IMR-90 (cell line): ENCODE results near the gene CBFA2T3.

Experiments used
- BHLHE40 ChIP-seq: fragments of 150-350 bp; IDR thresholded peaks from 2 replicates; pipeline ENCODE4 v1.6.1; 2016; ENCODE audit warnings: mild to moderate bottlenecking, low read depth, low read length
- CEBPB ChIP-seq: IDR thresholded peaks from 2 replicates; pipeline ENCODE4 v1.6.1; 2012; ENCODE audit warnings: low read depth, low read length, improper control_type of control experiment
- CHD1 ChIP-seq: IDR thresholded peaks from 2 replicates; pipeline ENCODE4 v1.6.1; 2012; ENCODE audit warnings: low read depth, low read length, improper control_type of control experiment
- FOS ChIP-seq: fragments of 150-350 bp; IDR thresholded peaks from 2 replicates; pipeline ENCODE4 v1.6.1; 2016; ENCODE audit warnings: low read depth, low read length
- MAFK ChIP-seq: IDR thresholded peaks from 2 replicates; pipeline ENCODE4 v1.6.1; 2012; ENCODE audit warnings: low read depth, low read length, improper control_type of control experiment
- MXI1 ChIP-seq: IDR thresholded peaks from 2 replicates; pipeline ENCODE4 v1.6.1; 2012; ENCODE audit warnings: low read depth, mild to moderate bottlenecking, low read length, moderate library complexity, borderline replicate concordance
- NFE2L2 ChIP-seq: fragments of 150-350 bp; IDR thresholded peaks from 2 replicates; pipeline ENCODE4 v1.6.1; 2016; ENCODE audit warnings: low read depth, mild to moderate bottlenecking, low read length
- POLR2A ChIP-seq: IDR thresholded peaks from 2 replicates; pipeline ENCODE4 v1.6.1; 2012; ENCODE audit warnings: mild to moderate bottlenecking, low read depth, low read length
- RAD21 ChIP-seq: IDR thresholded peaks from 2 replicates; pipeline ENCODE4 v1.6.1; 2012; ENCODE audit warnings: low read length, improper control_type of control experiment
- RFX5 ChIP-seq: IDR thresholded peaks from 2 replicates; pipeline ENCODE4 v1.8.0; 2012; ENCODE audit warnings: low read depth, mild to moderate bottlenecking, low read length, moderate library complexity
- SMC3 ChIP-seq: fragments of 150-350 bp; IDR thresholded peaks from 2 replicates; pipeline ENCODE4 v1.6.1; 2016; ENCODE audit warnings: low read depth, mild to moderate bottlenecking, antibody characterized with exemption, low read length, moderate library complexity
- TF ChIP-seq, protein P1 (sequence below): conservative IDR thresholded peaks from 2 replicates; pipeline ENCODE4 v1.5.1; 2012; ENCODE audit warnings: mild to moderate bottlenecking, low read depth, low read length, improper control_type of control experiment
- TF ChIP-seq, protein P2 (sequence below): fragments of 150-350 bp; IDR thresholded peaks from 2 replicates; pipeline ENCODE4 v1.6.1; 2016; ENCODE audit warnings: low read depth, mild to moderate bottlenecking, low read length, moderate library complexity, borderline replicate concordance
- TF ChIP-seq, protein P3 (sequence below): fragments of 150-350 bp; IDR thresholded peaks from 2 replicates; pipeline ENCODE4 v1.6.1; 2017; ENCODE audit warnings: mild to moderate bottlenecking, antibody characterized with exemption, low read length, low read depth

DNA sequence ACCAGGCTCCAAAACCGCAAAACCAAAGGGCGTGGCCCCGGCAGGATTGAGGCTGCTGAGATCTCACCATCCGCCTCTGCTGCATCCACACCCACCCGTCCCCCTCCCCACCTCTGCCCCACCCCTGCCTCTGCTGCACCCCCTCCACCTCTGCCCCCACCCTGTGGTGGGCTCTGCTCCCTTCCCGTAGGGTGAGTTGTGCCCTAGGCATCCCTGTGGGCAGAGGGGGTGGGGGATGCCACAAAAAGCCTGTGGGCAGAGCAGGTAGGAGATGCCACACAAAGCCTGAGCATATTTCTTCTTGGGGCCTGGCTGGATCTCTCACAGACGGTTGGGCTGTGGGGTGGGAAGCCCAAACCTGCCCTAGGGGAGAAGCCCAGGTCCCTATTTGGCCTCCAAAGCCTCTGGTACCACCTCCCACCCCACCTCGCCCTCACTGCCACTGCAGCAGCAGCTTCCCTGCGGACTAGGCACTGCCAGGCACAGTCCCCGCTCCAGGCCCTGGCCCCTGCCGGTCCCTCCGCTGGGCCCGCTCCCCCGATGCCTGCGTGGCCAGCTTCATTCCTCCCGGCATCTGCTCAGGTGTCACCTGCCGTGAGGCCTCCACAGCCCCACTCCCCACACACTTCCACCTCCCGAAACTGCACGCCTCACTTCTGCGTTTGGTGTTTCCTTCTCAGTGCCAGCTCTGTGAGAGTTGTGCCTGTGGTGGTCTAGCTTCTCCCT is 99.3 kb downstream of the CBFA2T3 start:
- TF ChIP-seq, protein P1, sequence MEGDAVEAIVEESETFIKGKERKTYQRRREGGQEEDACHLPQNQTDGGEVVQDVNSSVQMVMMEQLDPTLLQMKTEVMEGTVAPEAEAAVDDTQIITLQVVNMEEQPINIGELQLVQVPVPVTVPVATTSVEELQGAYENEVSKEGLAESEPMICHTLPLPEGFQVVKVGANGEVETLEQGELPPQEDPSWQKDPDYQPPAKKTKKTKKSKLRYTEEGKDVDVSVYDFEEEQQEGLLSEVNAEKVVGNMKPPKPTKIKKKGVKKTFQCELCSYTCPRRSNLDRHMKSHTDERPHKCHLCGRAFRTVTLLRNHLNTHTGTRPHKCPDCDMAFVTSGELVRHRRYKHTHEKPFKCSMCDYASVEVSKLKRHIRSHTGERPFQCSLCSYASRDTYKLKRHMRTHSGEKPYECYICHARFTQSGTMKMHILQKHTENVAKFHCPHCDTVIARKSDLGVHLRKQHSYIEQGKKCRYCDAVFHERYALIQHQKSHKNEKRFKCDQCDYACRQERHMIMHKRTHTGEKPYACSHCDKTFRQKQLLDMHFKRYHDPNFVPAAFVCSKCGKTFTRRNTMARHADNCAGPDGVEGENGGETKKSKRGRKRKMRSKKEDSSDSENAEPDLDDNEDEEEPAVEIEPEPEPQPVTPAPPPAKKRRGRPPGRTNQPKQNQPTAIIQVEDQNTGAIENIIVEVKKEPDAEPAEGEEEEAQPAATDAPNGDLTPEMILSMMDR: no peak
- TF ChIP-seq POLR2A: no peak
- no peak for TF ChIP-seq MXI1
- no peak for TF ChIP-seq FOS
- no peak for TF ChIP-seq CEBPB
- TF ChIP-seq, protein P2, sequence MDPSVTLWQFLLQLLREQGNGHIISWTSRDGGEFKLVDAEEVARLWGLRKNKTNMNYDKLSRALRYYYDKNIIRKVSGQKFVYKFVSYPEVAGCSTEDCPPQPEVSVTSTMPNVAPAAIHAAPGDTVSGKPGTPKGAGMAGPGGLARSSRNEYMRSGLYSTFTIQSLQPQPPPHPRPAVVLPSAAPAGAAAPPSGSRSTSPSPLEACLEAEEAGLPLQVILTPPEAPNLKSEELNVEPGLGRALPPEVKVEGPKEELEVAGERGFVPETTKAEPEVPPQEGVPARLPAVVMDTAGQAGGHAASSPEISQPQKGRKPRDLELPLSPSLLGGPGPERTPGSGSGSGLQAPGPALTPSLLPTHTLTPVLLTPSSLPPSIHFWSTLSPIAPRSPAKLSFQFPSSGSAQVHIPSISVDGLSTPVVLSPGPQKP: no peak
- TF ChIP-seq, protein P3, sequence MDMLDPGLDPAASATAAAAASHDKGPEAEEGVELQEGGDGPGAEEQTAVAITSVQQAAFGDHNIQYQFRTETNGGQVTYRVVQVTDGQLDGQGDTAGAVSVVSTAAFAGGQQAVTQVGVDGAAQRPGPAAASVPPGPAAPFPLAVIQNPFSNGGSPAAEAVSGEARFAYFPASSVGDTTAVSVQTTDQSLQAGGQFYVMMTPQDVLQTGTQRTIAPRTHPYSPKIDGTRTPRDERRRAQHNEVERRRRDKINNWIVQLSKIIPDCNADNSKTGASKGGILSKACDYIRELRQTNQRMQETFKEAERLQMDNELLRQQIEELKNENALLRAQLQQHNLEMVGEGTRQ: no peak
- TF ChIP-seq CHD1: no peak
- no peak for TF ChIP-seq RFX5
- no peak for TF ChIP-seq SMC3
- no peak for TF ChIP-seq BHLHE40
- no peak for TF ChIP-seq RAD21
- TF ChIP-seq MAFK: no peak
- TF ChIP-seq NFE2L2: no peak
